ENCODE data around the gene PDX1.

PDX1 gene

GRCh38 chr13:27969082-27969865, 49.5 kb downstream of the PDX1 start, which contains the start of gene CDX2:
TSS of gene CDX2 (minus strand) at chr13:27969315. CDS start at chr13:27969006, 309 bp downstream.
- peak within 1 kb of the TSS; percentile 17 for H3K4me3 ChIP-seq (ENCODE audit: low read depth, low read length)

- no peak overlapping the region for H3K4me3 ChIP-seq (ENCODE audit: low read depth, low read length)
Measured at GRCh38 chr13:27969866-27970229, 50.0 kb downstream of the PDX1 start.

- H3K4me3 ChIP-seq (ENCODE audit: low read depth, low read length), result no peak overlapping the region
Measured at GRCh38 chr13:27970382-27971235, 50.8 kb downstream of the PDX1 start.

- H3K4me3 ChIP-seq (ENCODE audit: low read depth, low read length), result no peak overlapping the region
Measured at GRCh38 chr13:27971236-27971645, 51.4 kb downstream of the PDX1 start.

- no peak overlapping the region for H3K4me3 ChIP-seq (ENCODE audit: low read depth, low read length)
Measured at GRCh38 chr13:27971776-27972477, 52.1 kb downstream of the PDX1 start.

GRCh38 chr13:27972478-27972820, 52.6 kb downstream of the PDX1 start:
- H3K4me3 ChIP-seq (ENCODE audit: low read depth, low read length), result no peak overlapping the region

- no peak overlapping the region for H3K4me3 ChIP-seq (ENCODE audit: low read depth, low read length)
Measured at GRCh38 chr13:27973291-27973690, 53.5 kb downstream of the PDX1 start.

GRCh38 chr13:27973961-27974662, 54.3 kb downstream of the PDX1 start:
- no peak overlapping the region for H3K4me3 ChIP-seq (ENCODE audit: low read depth, low read length)

Data from iPS-11a (cell line).